A673 (cell line): ENCODE data around the gene MMP3.

ENCODE experiments used
- CTCF ChIP-seq: fragments of 300-800, 200-600 bp; sonication (generic); conservative IDR thresholded peaks from 2 replicates; pipeline ENCODE4 v1.5.1; 2017; ENCODE audit warnings: low read depth, mild to moderate bottlenecking, antibody characterized with exemption, low read length, moderate library complexity, mixed read lengths
- EZH2 ChIP-seq: fragments of 200-600 bp; sonication (generic); IDR thresholded peaks from 2 replicates; pipeline ENCODE4 v1.6.1; 2017; ENCODE audit warnings: borderline replicate concordance, low read depth, mild to moderate bottlenecking, mixed read lengths, antibody characterized with exemption, low read length; ENCODE audit not compliant: poor library complexity, severe bottlenecking

DNA sequence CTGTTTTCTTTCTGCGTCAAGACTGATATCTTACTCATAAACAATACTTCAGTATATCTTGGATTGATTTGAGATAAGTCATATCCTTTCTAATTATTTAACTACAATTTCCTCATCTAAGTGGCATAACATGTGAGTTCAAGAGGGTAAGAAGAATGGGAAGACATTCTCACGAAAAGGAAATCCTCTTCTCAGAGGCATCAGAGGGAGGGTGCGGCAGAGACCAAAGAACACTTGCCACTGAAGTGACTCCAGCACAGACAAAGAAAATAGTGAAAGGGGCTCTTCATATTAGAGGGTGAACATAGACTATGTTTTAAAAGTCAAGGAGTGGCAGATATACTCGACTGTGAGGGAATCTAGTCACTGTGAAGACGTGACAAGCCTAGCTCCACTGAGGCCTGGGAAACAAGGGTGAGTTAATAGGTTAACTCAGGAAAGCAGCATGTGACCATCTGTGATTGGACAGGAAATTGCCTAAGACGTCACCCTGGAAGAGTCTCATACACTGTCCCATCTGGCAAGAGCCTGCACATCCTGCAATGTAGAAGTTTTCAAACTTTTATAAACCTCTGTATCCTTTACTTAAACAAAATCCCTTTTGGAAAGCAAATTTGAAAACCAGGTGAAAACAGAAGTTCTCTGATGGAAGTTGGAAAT lies 43.6 kb downstream of the MMP3 start:
- TF ChIP-seq CTCF = no peak
- TF ChIP-seq EZH2 = no peak
